Thyroid gland (tissue), 4 donors: ENCODE measurements around the gene MTG1.

ENCODE experiments used
- CTCF ChIP-seq, 6 experiments: fragments of 200-600 bp in 3 of 6; fragments of 450-650 bp in 3 of 6; sonication (generic) in 3 of 6; IDR thresholded peaks; one replicate each; pipeline ENCODE4 v1.5.1; 2016 to 2019; ENCODE audit warnings: antibody characterized with exemption in 6 of 6, mild to moderate bottlenecking in 2 of 6, inconsistent platforms in 1 of 6, moderate library complexity in 1 of 6
- POLR2A ChIP-seq, 2 donors: fragments of 450-650 bp; IDR thresholded peaks; one replicate each; pipeline ENCODE4 v1.6.1; 2017; ENCODE audit warnings: antibody characterized with exemption in 2 of 2, mild to moderate bottlenecking in 2 of 2, moderate library complexity in 1 of 2

GRCh38 chr10:133379801-133380666 is 13.9 kb upstream of the MTG1 start:
- TF ChIP-seq CTCF (IDR thresholded peaks at IDR 0.05) (no peak), POLR2A (IDR thresholded peaks at IDR 0.05) (no peak)
